ENCODE results near the gene TUBA1A. TPM values are rescaled to one million over a fixed set of nuclear protein-coding genes. Genes with fewer than 3 reads are reported as not detected.
"Not testable (repeated sequence)": the region's sequence is repeated elsewhere in the genome, so short reads cannot be mapped to it uniquely, and the experiment has no call there.

The TUBA1A gene
- total and polyA plus RNA-seq, 3 experiments from 2014 or later = 67.8 to 167 (median 70.4) TPM

DNA sequence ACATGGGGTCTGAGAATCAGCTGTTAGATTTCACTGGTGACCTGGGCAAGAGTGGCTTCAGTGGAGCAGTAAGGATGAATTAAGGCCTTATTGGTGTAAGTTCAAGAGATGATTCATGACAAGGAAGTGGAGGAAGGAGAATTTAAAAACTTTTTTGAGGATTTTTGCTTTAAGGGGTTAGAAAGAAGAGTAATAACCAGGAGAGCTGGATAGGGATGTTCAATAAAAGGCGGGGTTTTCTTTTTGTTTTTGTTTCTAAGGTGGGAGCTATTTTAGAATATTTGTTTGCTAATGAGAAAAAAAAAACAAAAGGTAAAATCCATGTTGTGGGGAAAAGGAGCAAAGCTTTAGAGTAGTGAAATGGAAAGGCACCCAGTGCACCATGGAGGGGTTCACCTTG lies 42.5 kb downstream of the TUBA1A start:
- peaks cover 0 to 2% (median 0%) of the 10 kb centered on the region in 3 donors for H3K36me3 Mint-ChIP-seq
- ChIA-PET CTCF (interaction anchor here (0.8 kb wide), 1 partner anchor 59 kb away, joined by 3 read pairs; no protein-coding TSS in a partner anchor), POLR2A (interaction anchor here (1.2 kb wide), 1 partner anchor 16 kb away, joined by 3 read pairs; the partner anchor contains the start of gene TUBA1B)
- no peaks in the 10 kb centered on the region for H3K9me3 ChIP-seq (ENCODE audit: low read length)
- no peaks in the 10 kb centered on the region for H3K4me1 ChIP-seq (ENCODE audit: insufficient read depth, low read length)
- no peaks in the 10 kb centered on the region for H3K27me3 Mint-ChIP-seq
- no peaks in the 10 kb centered on the region for H3K9me3 Mint-ChIP-seq
- H3K27ac ChIP-seq (ENCODE audit: low read depth, low read length) = no peak overlapping the region
- H3K4me3 ChIP-seq (ENCODE audit: low read length) = no peak overlapping the region
- H3K4me3 Mint-ChIP-seq = no peak overlapping the region
- no peaks in the 10 kb centered on the region for H3K36me3 ChIP-seq (ENCODE audit: insufficient read depth, low read length)
- no peak overlapping the region for H3K27ac Mint-ChIP-seq
- DNase-seq = no peak
- H3K27me3 ChIP-seq (ENCODE audit: insufficient read depth, low read length, poor library complexity, severe bottlenecking) = no peaks in the 10 kb centered on the region
- peaks cover 0 to 4% (median 2%) of the 10 kb centered on the region in 3 donors for H3K4me1 Mint-ChIP-seq

DNA sequence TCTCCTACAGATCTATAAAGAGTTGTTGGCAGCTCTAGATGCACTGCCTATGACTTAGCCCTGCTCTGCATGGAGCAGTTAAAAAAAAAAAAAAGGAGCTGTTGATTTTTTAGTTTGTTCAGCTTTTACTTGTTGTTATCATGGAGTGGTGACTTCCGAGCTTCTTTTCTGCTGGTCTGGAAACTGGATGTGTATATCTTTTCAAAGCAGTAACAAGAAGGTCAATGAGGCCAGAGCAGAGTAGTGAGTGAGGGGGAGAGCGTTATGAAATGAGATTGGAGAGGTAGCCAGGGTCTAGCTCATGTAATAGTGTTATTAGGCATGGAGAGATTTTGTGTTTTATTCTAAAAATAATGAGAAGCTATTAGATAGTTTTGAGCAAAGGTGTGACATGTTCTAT lies 44.5 kb downstream of the TUBA1A start:
- no peak overlapping the region for H3K4me3 Mint-ChIP-seq
- no peaks in the 10 kb centered on the region for H3K4me1 Mint-ChIP-seq
- Histone ChIP-seq H3K4me1 (ENCODE audit: insufficient read depth, low read length) (no peaks in the 10 kb centered on the region), H3K4me3 (ENCODE audit: low read length) (no peak overlapping the region), H3K27ac (ENCODE audit: low read depth, low read length) (no peak overlapping the region), H3K9me3 (ENCODE audit: low read length) (no peaks in the 10 kb centered on the region), H3K36me3 (ENCODE audit: insufficient read depth, low read length) (no peaks in the 10 kb centered on the region), H3K27me3 (ENCODE audit: insufficient read depth, low read length, poor library complexity, severe bottlenecking) (no peaks in the 10 kb centered on the region)
- CTCF ChIA-PET = no interaction called here
- POLR2A ChIA-PET = no interaction called here
- no peak for DNase-seq
- H3K36me3 Mint-ChIP-seq = peaks cover 0 to 2% (median 0%) of the 10 kb centered on the region in 3 donors
- H3K27ac Mint-ChIP-seq = no peak overlapping the region
- no peaks in the 10 kb centered on the region for H3K9me3 Mint-ChIP-seq
- H3K27me3 Mint-ChIP-seq = no peaks in the 10 kb centered on the region

DNA sequence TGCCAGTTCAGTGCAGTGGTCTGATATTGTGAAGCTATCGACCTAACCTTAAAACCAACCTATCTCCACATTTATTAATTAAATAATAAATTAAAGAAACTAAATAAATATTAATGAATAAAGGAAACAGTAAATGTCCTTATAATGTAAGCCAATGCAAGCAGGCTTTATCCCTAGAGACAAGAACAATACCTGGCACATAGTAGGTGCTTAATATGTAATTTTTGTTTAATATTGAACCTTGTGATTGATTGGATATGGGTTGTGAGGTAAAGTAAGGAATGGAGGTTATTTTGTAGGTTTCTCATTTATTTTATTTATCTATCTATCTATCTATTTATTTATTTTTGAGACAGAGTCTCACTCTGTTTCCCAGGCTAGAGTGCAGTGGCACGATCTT lies 49.9 kb downstream of the TUBA1A start:
- no peaks in the 10 kb centered on the region for H3K9me3 ChIP-seq (ENCODE audit: low read length)
- H3K36me3 ChIP-seq (ENCODE audit: insufficient read depth, low read length) = no peaks in the 10 kb centered on the region
- ChIA-PET CTCF (interaction anchor here (1.3 kb wide), 1 partner anchor 9 kb away, joined by 3 read pairs; no protein-coding TSS in a partner anchor), POLR2A (no interaction called here)
- H3K27me3 Mint-ChIP-seq = no peaks in the 10 kb centered on the region
- no peaks in the 10 kb centered on the region for H3K9me3 Mint-ChIP-seq
- H3K27ac ChIP-seq (ENCODE audit: low read depth, low read length) = no peak overlapping the region
- no peak overlapping the region for H3K4me3 Mint-ChIP-seq
- no peak overlapping the region for H3K4me3 ChIP-seq (ENCODE audit: low read length)
- H3K27me3 ChIP-seq (ENCODE audit: insufficient read depth, low read length, poor library complexity, severe bottlenecking) = no peaks in the 10 kb centered on the region
- H3K36me3 Mint-ChIP-seq = peaks cover 0 to 5% (median 0%) of the 10 kb centered on the region in 3 donors
- H3K4me1 Mint-ChIP-seq = peaks cover 0 to under 1% (median 0%) of the 10 kb centered on the region in 3 donors
- H3K4me1 ChIP-seq (ENCODE audit: insufficient read depth, low read length) = no peaks in the 10 kb centered on the region
- DNase-seq = no peak
- H3K27ac Mint-ChIP-seq = no peak overlapping the region

DNA sequence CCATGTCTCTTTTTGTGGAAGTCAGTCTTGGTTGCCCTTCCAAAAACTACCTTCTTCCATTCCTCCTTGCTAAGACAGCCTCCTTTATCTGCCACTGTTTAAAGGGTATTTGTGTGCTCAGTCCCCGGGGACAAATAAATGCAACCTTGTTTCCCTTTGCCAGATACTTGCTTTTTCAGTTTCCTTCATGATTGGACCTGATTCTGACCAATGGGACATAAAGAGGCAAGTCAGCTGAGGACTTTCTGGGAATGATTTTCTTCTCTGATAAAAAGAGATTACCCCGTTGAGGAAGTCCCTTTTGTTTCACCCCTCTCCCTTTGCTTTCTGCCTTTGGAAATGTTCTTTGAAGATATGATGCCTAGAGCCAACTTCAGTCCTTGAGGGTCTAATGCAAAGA lies 50.3 kb downstream of the TUBA1A start:
- POLR2A ChIA-PET = no interaction called here
- no peaks in the 10 kb centered on the region for H3K27me3 Mint-ChIP-seq

DNA sequence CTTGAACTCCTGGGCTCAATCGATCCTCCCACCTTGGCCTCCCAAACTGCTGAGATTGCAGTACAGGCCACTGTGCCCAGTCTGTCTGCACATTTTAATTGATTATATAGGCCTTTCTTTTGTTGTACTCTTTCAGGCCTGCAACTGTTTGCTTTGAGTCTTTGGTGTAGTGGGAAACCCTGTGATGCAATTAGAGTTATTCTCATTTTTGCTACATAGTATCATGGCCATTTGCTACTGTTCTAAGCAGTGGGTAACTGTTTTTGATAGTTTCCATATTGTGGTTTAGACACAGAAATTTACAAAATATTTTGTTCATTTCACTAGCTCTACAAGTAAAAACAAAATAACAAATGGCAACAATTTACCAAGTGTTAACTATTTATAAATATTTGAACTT lies 51.4 kb downstream of the TUBA1A start:
- Histone ChIP-seq H3K4me3 (ENCODE audit: low read length) (no peak overlapping the region), H3K27me3 (ENCODE audit: insufficient read depth, low read length, poor library complexity, severe bottlenecking) (no peaks in the 10 kb centered on the region), H3K27ac (ENCODE audit: low read depth, low read length) (no peak overlapping the region), H3K36me3 (ENCODE audit: insufficient read depth, low read length) (no peaks in the 10 kb centered on the region), H3K4me1 (ENCODE audit: insufficient read depth, low read length) (peaks cover 2% of the 10 kb centered on the region), H3K9me3 (ENCODE audit: low read length) (no peaks in the 10 kb centered on the region)
- ChIA-PET POLR2A (no interaction called here), CTCF (no interaction called here)
- peak overlapping the region in 1 of 8 donors; percentile 73 for H3K27ac Mint-ChIP-seq
- H3K36me3 Mint-ChIP-seq = peaks cover 0 to 3% (median 0%) of the 10 kb centered on the region in 3 donors
- no peaks in the 10 kb centered on the region for H3K27me3 Mint-ChIP-seq
- no peak overlapping the region for H3K4me3 Mint-ChIP-seq
- no peak for DNase-seq
- no peaks in the 10 kb centered on the region for H3K9me3 Mint-ChIP-seq
- H3K4me1 Mint-ChIP-seq = peaks cover 2 to 14% (median 13%) of the 10 kb centered on the region in 3 donors

More for the DNA sequence above, 50.3 kb downstream of the TUBA1A start:
- Histone ChIP-seq H3K36me3 (ENCODE audit: insufficient read depth, low read length) (no peaks in the 10 kb centered on the region), H3K27ac (ENCODE audit: low read depth, low read length) (no peak overlapping the region), H3K4me1 (ENCODE audit: insufficient read depth, low read length) (no peaks in the 10 kb centered on the region), H3K9me3 (ENCODE audit: low read length) (no peaks in the 10 kb centered on the region), H3K27me3 (ENCODE audit: insufficient read depth, low read length, poor library complexity, severe bottlenecking) (no peaks in the 10 kb centered on the region), H3K4me3 (ENCODE audit: low read length) (no peak overlapping the region)
- H3K4me3 Mint-ChIP-seq = no peak overlapping the region
- peaks cover 0 to 4% (median 3%) of the 10 kb centered on the region in 3 donors for H3K4me1 Mint-ChIP-seq
- DNase-seq = no peak
- H3K9me3 Mint-ChIP-seq = no peaks in the 10 kb centered on the region
- peaks cover 0 to 5% (median 0%) of the 10 kb centered on the region in 3 donors for H3K36me3 Mint-ChIP-seq
- H3K27ac Mint-ChIP-seq = no peak overlapping the region
- CTCF ChIA-PET = interaction anchor here (0.9 to 1.3 kb wide), 2 partner anchors 9 to 50 kb away, joined by 3 read pairs; no protein-coding TSS in a partner anchor

DNA sequence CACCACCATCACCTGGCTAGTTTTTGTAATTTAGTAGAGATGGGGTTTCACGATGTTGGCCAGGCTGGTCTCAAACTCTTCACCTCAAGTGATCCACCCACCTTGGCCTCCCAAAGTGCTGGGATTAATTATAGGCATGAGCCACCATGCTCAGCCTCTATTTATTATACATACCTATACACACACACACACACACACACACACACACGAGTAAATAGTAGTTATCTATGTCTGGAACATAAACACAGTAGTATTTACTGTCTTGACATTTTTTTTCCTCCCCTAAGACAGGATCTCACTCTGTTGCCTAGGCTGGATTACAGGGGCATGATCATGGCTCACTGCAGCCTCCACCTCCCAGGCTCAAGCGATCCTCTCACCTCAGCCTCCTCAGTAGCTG lies 51.9 kb downstream of the TUBA1A start:
- H3K27ac ChIP-seq (ENCODE audit: low read depth, low read length); H3K9me3 Mint-ChIP-seq; H3K9me3 ChIP-seq (ENCODE audit: low read length); CTCF ChIA-PET; H3K4me3 ChIP-seq (ENCODE audit: low read length); H3K4me3 Mint-ChIP-seq; H3K36me3 Mint-ChIP-seq; POLR2A ChIA-PET; DNase-seq; H3K36me3 ChIP-seq (ENCODE audit: insufficient read depth, low read length); H3K4me1 ChIP-seq (ENCODE audit: insufficient read depth, low read length); H3K27me3 ChIP-seq (ENCODE audit: insufficient read depth, low read length, poor library complexity, severe bottlenecking); H3K27me3 Mint-ChIP-seq: not testable (repeated sequence)
- peaks cover 7 to 19% (median 18%) of the 10 kb centered on the region in 3 donors for H3K4me1 Mint-ChIP-seq
- peak overlapping the region in 1 of 8 donors; percentile 73 for H3K27ac Mint-ChIP-seq

Other genes starting within 250 kb of the TUBA1A start
- gene ARF3, start 231.6 kb downstream of the TUBA1A start, total RNA-seq = 10 to 100 TPM; 91.5 to 91.8 TPM
- 24.5 TPM for gene ARF3, start 231.6 kb downstream of the TUBA1A start, polyA plus RNA-seq
- gene WNT10B, start 217.3 kb downstream of the TUBA1A start, total RNA-seq = 1 to 10 TPM; 1.4 TPM
- gene WNT10B, start 217.3 kb downstream of the TUBA1A start, polyA plus RNA-seq = 0.21 TPM
- gene WNT1, start 210.8 kb downstream of the TUBA1A start, total RNA-seq = not detected
- gene WNT1, start 210.8 kb downstream of the TUBA1A start, polyA plus RNA-seq = 2.3 TPM
- under 1 TPM; 0.33 to 0.39 TPM for gene DDN, start 189.7 kb downstream of the TUBA1A start, total RNA-seq
- gene DDN, start 189.7 kb downstream of the TUBA1A start, polyA plus RNA-seq = not detected
- 10 to 100 TPM; 73.3 to 78.3 TPM for gene PRKAG1, start 170.3 kb downstream of the TUBA1A start, total RNA-seq
- gene PRKAG1, start 170.3 kb downstream of the TUBA1A start, polyA plus RNA-seq = 45.9 TPM
- gene KMT2D, start 128.3 kb downstream of the TUBA1A start, total RNA-seq = 10 to 100 TPM; 79.4 to 79.7 TPM
- gene KMT2D, start 128.3 kb downstream of the TUBA1A start, polyA plus RNA-seq = 22.8 TPM
- 10 to 100 TPM; 10.1 to 10.2 TPM for gene RHEBL1, start 119.1 kb downstream of the TUBA1A start, total RNA-seq
- gene RHEBL1, start 119.1 kb downstream of the TUBA1A start, polyA plus RNA-seq = 8.0 TPM
- gene DHH, start 94.3 kb downstream of the TUBA1A start, total RNA-seq = under 1 TPM in 1 of 2 experiments, not detected in 1; 0.04 TPM
- gene DHH, start 94.3 kb downstream of the TUBA1A start, polyA plus RNA-seq = not detected
- gene LMBR1L, start 78.2 kb downstream of the TUBA1A start, total RNA-seq = 10 to 100 TPM; 47.2 to 48.7 TPM
- 37.6 TPM for gene LMBR1L, start 78.2 kb downstream of the TUBA1A start, polyA plus RNA-seq
- gene TUBA1B, start 57.7 kb downstream of the TUBA1A start, total RNA-seq = 1,000 to 10,000 TPM; 2,435 to 2,464 TPM
- gene TUBA1B, start 57.7 kb downstream of the TUBA1A start, polyA plus RNA-seq = 378 TPM
- 100 to 1,000 TPM; 351 to 356 TPM for gene TUBA1C, start 76.0 kb upstream of the TUBA1A start, total RNA-seq
- gene TUBA1C, start 76.0 kb upstream of the TUBA1A start, polyA plus RNA-seq = 49.5 TPM
- gene PRPH, start 106.1 kb upstream of the TUBA1A start, total RNA-seq = not detected
- gene PRPH, start 106.1 kb upstream of the TUBA1A start, polyA plus RNA-seq = not detected
- gene TROAP, start 134.2 kb upstream of the TUBA1A start, total RNA-seq = 10 to 100 TPM; 33.6 to 35.0 TPM
- 0.79 TPM for gene TROAP, start 134.2 kb upstream of the TUBA1A start, polyA plus RNA-seq
- gene C1QL4, start 148.1 kb upstream of the TUBA1A start, total RNA-seq = not detected
- gene C1QL4, start 148.1 kb upstream of the TUBA1A start, polyA plus RNA-seq = not detected
- gene DNAJC22, start 157.8 kb upstream of the TUBA1A start, total RNA-seq = not detected
- not detected for gene DNAJC22, start 157.8 kb upstream of the TUBA1A start, polyA plus RNA-seq
- 1 to 10 TPM; 9.1 to 9.4 TPM for gene SPATS2, start 178.4 kb upstream of the TUBA1A start, total RNA-seq
- 7.6 TPM for gene SPATS2, start 178.4 kb upstream of the TUBA1A start, polyA plus RNA-seq